GM19240 (cell line): Measurements from ENCODE around the gene ASZ1.
"Not testable (repeated sequence)": the region's sequence is repeated elsewhere in the genome, so short reads cannot be mapped to it uniquely, and the experiment has no call there.

Experiments
- DNase-seq: peaks from one replicate; pipeline ENCODE4 v3.0.0; 2011; ENCODE audit warnings: low spot score; ENCODE audit not compliant: insufficient read length

The ASZ1 gene, protein sequence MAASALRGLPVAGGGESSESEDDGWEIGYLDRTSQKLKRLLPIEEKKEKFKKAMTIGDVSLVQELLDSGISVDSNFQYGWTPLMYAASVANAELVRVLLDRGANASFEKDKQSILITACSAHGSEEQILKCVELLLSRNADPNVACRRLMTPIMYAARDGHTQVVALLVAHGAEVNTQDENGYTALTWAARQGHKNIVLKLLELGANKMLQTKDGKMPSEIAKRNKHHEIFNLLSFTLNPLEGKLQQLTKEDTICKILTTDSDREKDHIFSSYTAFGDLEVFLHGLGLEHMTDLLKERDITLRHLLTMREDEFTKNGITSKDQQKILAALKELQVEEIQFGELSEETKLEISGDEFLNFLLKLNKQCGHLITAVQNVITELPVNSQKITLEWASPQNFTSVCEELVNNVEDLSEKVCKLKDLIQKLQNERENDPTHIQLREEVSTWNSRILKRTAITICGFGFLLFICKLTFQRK

GRCh38 chr7:117427258-117427701 lies at the start of gene ASZ1:
Gene ASZ1 (minus strand): TSS chr7:117427493. CDS start chr7:117427460, 33 bp downstream.
- no peak for DNase-seq

DNA sequence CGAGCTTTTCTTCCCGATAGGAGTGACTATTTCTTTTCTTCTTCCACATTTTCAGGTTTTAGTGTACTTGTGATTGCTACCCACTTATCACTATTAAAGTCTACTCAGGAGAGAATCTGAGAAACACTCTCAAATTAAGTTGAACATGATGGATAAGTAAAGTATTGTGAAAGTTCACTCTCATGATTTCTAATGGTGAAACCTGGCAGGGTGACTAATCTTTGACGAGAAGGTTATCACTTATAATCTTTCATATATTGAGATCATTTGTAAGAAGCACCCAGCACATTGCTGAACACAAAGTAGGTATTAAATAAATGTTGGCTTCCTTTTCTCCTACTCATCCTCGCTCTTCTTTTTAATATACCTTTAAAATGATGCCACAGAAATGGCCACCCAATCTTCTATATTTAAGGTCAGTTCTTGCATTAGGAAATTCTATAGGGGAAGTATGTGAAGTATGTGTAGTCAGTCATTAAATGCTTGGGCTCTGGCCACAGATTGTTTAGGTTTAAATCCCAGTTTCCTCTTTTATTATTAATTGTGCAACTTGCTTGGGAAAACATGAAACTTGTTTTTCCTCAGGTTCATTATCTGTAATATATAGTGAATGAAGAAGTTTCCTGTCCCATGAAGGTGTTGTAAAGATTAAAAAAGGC lies 49.4 kb upstream of the ASZ1 start:
- no peak for DNase-seq

DNA sequence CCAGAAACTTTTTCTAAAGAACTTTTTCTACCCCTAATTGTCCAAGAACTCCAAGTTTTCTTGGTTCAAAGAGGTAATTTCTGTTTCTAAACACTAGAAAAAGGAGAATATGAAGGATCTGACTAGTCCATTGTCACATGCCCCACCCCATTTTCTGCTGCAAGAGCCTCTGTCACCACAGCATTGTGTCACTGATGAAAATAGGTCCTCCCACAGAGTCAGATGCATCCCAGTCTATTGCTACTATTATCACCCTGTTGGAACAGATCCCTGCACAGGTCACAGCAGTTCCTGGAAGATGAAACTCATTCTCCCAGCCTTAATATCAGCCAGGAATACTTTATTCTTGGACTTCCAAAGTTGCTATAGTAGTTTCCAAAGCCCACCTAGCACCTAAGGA lies 45.0 kb upstream of the ASZ1 start:
- DNase-seq = no peak

DNA sequence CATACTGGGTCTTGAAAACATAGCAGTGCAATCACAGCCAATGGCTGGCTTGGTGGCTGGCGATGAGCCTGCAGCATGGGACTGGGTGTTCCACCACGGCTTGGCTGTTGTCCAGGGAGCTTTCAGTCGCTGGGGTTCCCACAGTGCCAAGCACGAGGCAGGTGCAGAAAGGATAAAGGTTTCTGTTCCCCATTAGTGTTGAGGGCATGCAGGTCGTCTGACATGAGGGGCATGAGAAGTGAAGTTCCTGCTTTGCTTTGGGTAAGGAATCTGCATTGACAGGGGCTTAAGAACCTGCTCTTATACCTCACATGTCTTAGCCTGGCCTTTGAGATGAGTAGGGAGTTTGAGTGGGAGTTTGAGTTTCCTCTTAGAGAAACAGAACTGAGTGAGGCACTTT lies 43.5 kb upstream of the ASZ1 start:
- no peak for DNase-seq

GRCh38 chr7:117468174-117468573 lies 40.9 kb upstream of the ASZ1 start:
- DNase-seq = no peak

GRCh38 chr7:117460815-117461214 lies 33.5 kb upstream of the ASZ1 start:
- not testable (repeated sequence) for DNase-seq

DNA sequence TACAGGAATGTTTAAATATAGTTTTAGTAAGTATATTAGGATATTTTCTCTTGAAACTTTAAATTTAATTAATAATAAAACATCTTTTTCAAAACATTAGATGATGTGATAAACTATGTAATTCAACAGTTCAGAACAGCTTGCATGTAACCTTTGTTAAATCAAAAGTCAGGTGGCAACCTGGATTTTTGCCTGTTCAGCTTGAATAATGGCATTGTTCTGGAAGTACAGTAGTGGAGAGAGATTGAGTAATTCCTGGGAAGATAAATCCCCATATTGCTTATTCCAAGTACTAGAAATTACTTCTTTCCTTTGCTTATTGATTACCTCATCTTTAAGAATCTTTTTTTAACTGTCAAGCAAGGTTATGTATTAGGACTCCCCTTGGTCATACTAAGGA lies 32.4 kb upstream of the ASZ1 start:
- no peak for DNase-seq

- DNase-seq = no peak
These were observed 31.8 kb upstream of the ASZ1 start for GRCh38 chr7:117458977-117459583.

DNA sequence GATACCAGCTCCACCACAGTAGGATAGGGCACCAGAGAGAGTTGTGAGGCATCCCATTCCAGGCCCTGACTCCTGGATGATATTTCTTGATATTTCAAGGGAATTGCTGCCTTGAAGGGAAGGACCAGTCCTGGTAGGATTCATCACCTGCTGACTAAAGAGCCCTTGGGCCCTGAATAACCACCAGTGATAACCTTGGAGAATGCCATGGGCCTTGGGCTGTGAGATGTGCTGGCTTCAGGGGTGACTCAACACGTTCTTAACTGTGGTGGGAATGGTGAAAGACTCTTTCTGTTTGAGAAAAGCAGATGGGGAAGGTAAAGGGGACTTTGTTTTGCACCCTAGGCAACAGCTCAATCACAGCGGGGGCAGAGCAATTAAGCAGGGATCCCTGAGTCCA lies 21.4 kb upstream of the ASZ1 start:
- DNase-seq = no peak

DNA sequence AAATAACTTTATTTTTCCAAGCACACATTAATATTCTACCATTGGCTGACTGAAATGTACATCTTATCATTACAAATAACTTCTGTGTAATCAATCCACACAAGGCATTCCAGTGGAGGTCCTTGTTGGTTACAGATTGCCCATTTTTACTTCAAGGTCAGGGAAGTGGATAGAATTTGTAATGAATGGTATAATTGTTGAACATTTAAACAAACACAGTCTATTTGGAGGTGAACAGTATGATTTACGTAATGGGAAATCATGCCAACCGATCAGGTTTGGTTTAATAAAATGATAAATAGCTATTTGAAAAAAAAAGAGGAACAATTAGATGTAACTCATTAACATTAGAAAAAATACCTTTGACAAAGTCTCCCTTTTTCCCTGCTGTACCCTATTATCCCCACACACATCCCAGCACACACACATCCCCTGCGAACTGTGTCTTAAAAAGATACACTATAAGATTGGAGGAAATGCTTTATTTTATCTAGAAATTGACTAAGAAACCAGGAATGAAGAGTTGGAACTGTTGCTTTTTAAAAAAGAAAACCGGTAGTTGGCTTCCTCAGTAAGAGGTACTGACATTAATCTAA lies 19.0 kb upstream of the ASZ1 start:
- no peak for DNase-seq

DNA sequence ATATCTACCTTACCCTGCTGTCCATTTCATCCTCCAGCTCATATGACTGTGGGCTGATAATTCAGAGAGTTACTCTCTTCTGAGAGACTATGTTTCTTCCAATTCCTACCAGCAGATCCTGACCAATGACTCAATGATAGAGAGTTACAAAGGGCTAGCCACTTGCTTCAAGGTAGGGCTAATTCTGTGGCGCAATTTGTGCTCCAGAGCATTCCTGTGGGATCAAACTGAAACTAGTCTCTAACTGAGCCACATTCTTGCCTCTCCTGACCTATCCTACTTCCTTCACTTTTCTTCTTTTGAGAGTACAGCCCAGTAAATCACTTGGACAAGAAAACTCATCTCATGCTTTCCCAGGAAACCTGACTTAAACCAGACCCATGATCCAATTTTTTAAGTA lies 17.9 kb upstream of the ASZ1 start:
- DNase-seq = no peak

GRCh38 chr7:117444646-117445045 lies 17.4 kb upstream of the ASZ1 start:
- DNase-seq = no peak

GRCh38 chr7:117435475-117436043 lies 8.3 kb upstream of the ASZ1 start:
- DNase-seq = peak; percentile 3

GRCh38 chr7:117424090-117424829 lies 3.0 kb downstream of the ASZ1 start:
- DNase-seq = no peak

- not testable (repeated sequence) for DNase-seq
These were observed 12.7 kb downstream of the ASZ1 start for GRCh38 chr7:117414591-117414990.

DNA sequence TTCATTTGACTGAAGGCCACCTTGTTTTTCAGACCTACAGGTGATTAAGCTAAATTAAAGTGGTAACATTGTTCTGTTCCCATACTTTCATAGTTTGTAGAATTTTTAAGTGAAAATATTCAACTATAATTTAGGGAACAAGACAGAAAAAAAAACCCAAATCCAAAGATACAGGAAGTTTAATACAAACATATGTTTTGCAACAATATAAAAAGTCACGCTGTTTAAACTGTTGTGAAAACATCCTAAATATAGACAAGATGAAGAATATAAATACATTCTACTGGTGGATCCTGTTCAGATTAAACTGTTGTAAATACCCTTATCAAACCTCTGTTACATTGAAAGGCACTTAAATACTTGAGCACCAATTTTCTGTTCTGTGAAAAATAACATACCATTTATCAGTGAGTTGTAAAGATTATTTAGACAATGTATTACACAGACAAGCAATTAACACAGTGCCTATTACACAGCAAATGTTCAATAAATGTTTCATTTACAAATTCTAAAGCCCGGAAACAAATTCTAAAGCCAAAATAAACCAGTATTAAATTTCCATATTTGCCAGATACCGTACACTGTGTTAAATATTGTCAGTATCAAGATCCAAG lies 14.2 kb downstream of the ASZ1 start:
- no peak for DNase-seq

DNA sequence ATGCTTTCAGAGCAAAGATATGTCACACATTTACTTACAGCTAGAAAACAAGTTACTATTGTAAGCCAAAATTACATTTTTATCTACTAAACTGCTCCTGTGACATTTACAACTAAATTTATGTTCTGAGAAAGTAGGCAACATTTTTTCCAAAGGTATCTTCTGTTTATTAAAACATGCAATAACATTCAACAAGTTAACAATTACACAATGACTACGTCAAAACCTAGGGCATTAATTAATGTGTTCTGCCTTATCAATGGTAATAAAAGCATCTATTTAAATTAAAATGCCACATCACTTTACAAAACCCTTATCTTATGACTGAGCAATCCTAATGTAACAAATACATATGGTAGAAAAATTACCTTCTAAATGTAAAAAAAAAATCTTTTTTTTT lies 14.9 kb downstream of the ASZ1 start:
- no peak for DNase-seq

DNA sequence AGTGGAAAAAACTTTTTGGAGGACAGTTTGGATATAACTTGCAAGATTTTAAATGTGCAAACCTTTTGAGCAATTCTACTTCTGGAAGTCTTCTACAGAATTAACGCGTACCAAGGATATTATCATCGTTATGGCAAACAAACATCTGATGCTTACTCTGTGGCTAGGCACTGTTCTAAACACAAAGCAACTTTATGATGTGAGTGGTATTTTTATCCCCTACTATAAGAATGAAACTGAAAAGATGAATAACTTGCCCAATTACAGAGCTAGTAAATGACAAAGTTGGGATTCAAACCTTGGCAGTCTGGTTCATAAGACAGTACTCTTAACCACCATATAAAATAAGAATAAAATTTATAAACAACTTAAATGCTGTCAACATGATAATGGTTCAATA lies 15.8 kb downstream of the ASZ1 start:
- DNase-seq = no peak

DNA sequence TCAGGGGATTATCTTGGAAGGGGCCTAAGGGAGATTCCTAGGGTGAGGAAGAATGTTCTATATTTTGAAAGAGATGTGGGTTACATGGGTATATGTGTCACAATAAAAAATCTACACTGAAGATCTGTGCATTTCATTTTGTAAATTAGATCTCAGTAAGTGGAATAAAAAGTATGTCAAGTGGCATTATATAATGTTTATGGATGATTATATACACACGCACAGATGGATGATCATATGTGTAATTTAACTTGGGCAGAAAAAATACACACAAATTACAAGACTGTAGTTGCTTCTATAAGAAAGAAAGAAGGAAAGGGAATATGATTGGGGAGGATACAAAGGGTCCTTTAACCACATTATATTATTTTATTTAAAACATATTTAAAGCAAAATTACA lies 18.5 kb downstream of the ASZ1 start:
- no peak for DNase-seq

DNA sequence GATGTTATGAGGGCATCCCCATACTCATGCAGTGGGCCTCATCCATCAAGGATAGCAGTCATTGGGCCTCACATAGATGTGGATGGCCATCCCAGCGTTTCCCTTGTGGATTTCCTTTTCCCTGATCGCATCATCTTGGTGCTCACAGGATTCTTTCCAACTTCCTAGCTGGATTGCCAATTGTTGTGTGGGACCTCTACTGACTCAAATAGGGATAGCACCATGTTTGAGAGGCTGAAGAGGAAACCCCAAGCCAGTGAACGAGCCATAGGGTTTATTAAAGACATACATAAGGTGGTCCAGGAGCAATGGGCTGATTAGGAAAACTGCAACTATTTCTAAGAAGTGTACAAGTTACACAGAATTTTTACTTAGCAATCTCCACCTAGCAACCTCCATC lies 21.8 kb downstream of the ASZ1 start:
- DNase-seq = no peak
